Measurements from ENCODE around the gene SPDYE17.

DNA sequence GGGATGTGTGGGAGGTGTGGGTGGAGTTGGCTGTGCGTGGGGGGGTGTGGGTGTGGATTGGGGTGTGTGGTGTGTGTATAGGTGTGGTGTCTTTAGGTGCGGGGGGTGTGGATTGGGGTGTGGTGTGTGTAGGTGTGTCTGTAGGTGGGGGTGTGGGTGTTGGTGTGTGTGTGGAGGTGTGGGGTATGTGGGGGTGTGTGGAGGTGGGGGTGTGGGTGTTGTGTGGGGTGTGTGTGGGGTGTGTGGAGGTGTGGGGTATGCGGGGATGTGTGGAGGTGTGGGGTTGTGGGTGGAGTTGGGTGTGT, 33.9 kb downstream of the SPDYE17 start:
- TF ChIP-seq, protein P1, sequence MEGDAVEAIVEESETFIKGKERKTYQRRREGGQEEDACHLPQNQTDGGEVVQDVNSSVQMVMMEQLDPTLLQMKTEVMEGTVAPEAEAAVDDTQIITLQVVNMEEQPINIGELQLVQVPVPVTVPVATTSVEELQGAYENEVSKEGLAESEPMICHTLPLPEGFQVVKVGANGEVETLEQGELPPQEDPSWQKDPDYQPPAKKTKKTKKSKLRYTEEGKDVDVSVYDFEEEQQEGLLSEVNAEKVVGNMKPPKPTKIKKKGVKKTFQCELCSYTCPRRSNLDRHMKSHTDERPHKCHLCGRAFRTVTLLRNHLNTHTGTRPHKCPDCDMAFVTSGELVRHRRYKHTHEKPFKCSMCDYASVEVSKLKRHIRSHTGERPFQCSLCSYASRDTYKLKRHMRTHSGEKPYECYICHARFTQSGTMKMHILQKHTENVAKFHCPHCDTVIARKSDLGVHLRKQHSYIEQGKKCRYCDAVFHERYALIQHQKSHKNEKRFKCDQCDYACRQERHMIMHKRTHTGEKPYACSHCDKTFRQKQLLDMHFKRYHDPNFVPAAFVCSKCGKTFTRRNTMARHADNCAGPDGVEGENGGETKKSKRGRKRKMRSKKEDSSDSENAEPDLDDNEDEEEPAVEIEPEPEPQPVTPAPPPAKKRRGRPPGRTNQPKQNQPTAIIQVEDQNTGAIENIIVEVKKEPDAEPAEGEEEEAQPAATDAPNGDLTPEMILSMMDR (IDR thresholded peaks at IDR 0.05; ENCODE audit: low read length): no peak
- TF ChIP-seq EZH2 (IDR thresholded peaks at IDR 0.05; ENCODE audit: borderline replicate concordance, low read length): no peak

All from OCI-LY1 (cell line).